HL-60 (cell line): Measurements from ENCODE around the gene LHX1.

Experiments
- CTCF ChIP-seq: IDR thresholded peaks from one replicate; pipeline ENCODE4 v1.5.1; 2011; ENCODE audit warnings: low read length, control low read depth, inconsistent platforms; ENCODE audit not compliant: insufficient read depth
- POLR2AphosphoS5 ChIP-seq: IDR thresholded peaks from 2 replicates; pipeline ENCODE4 v1.6.1; 2012; ENCODE audit warnings: low read depth

GRCh38 chr17:36932383-36932693 lies 4.9 kb upstream of the LHX1 start:
- TF ChIP-seq CTCF (no peak), POLR2AphosphoS5 (no peak)
